K562 (cell line): ENCODE data around the gene MTSS2. TPM values are rescaled to one million over a fixed set of nuclear protein-coding genes. Genes with fewer than 3 reads are reported as not detected.

Experiments used
- ATAC-seq: fragments of 200-7000 bp; cut with Tn5 transposase; 3 replicates; pipeline ENCODE4 v1.9.1; 2020; ENCODE audit warnings: moderate library complexity
- BruUV-seq: library from RNA; stranded (reverse); fragments of 400-500 nt; replicated peaks from 2 replicates; lab custom pipeline; 2021; lab: Mats Ljungman, UMichigan
- CTCF ChIA-PET: fragments of 300-600 bp; formaldehyde crosslinking; extraction: SDS; loops from one replicate; lab custom pipeline; 2021; ENCODE audit warnings: low intra/inter-chr PET ratio; lab: Yijun Ruan, JAX
- POLR2A ChIA-PET: fragments of 300-600, 350-650 bp; sonication (Branson Sonifier 250); formaldehyde crosslinking; extraction: SDS; loops from one replicate; lab custom pipeline; 2021; ENCODE audit warnings: antibody characterized with exemption, inconsistent platforms; lab: Yijun Ruan, JAX
- DNase-seq, 4 experiments: peaks; one replicate each; pipeline versions ENCODE4 v3.0.0 to v3.0.0-alpha.2; 2011 to 2018; ENCODE audit warnings: low spot score in 3 of 4, mixed read lengths in 3 of 4; ENCODE audit errors: extremely low read depth in 1 of 4
- FAIRE-seq: peaks from 2 replicates; lab custom pipeline; 2011; peaks lifted over from hg19 to GRCh38; lab: Jason Lieb, UNC
- H2AFZ ChIP-seq: 2 replicates; pipeline ENCODE4 v1.6.0; 2011; ENCODE audit warnings: low read depth, low read length, control low read depth, inconsistent platforms
- H3K27ac ChIP-seq: fragments of 200-600 bp; 3 replicates; pipeline ENCODE4 v1.8.0; 2011; ENCODE audit warnings: low read depth, mild to moderate bottlenecking, control low read depth, inconsistent platforms, low read length, moderate library complexity, mixed read lengths; ENCODE audit errors: extremely low read depth
- H3K27me3 ChIP-seq, 2 experiments: fragments of 300-600 bp in 1 of 2; 2 replicates in 1 of 2; 3 replicates in 1 of 2; pipeline versions ENCODE4 v1.6.0 to v1.8.0; 2011; ENCODE audit warnings: inconsistent platforms in 2 of 2, low read length in 2 of 2, mild to moderate bottlenecking in 1 of 2, mixed read lengths in 1 of 2, moderate library complexity in 1 of 2; ENCODE audit not compliant: control insufficient read depth in 2 of 2, insufficient read depth in 2 of 2
- H3K36me3 ChIP-seq: fragments of 300-600 bp; 3 replicates; pipeline ENCODE4 v1.8.0; 2011; ENCODE audit warnings: mild to moderate bottlenecking, low read length, inconsistent platforms; ENCODE audit not compliant: control insufficient read depth, insufficient read depth
- H3K4me1 ChIP-seq, 2 experiments: fragments of 200-600 bp in 1 of 2; replicated peaks in 1 of 2; 2 replicates in 1 of 2; 3 replicates in 1 of 2; pipeline versions ENCODE4 v1.5.1 to v1.8.0; 2011; ENCODE audit warnings: inconsistent platforms in 2 of 2, low read length in 2 of 2, mild to moderate bottlenecking in 1 of 2, mixed read lengths in 1 of 2, moderate library complexity in 1 of 2; ENCODE audit not compliant: control insufficient read depth in 2 of 2, insufficient read depth in 2 of 2
- H3K4me2 ChIP-seq: 2 replicates; pipeline ENCODE4 v1.6.1; 2011; ENCODE audit warnings: low read length, control low read depth, inconsistent platforms, mixed read lengths; ENCODE audit not compliant: insufficient read depth
- H3K4me3 ChIP-seq: fragments of 200-600 bp; sonication (generic), shearing (Covaris generic); 2 replicates; pipeline ENCODE4 v1.5.1; 2016; ENCODE audit warnings: control low read depth, inconsistent platforms
- H3K79me2 ChIP-seq: fragments of 200-600 bp; 3 replicates; pipeline ENCODE4 v1.8.0; 2011; ENCODE audit warnings: low read length, inconsistent platforms; ENCODE audit not compliant: control insufficient read depth, insufficient read depth
- H3K9ac ChIP-seq, 2 experiments: 2 replicates each; pipeline versions ENCODE4 v1.6.0 to v1.6.1; 2011; ENCODE audit warnings: low read depth in 2 of 2, low read length in 2 of 2, control low read depth in 1 of 2, inconsistent platforms in 1 of 2, mild to moderate bottlenecking in 1 of 2, mixed read lengths in 1 of 2; ENCODE audit not compliant: insufficient read depth in 1 of 2
- H3K9me1 ChIP-seq: one replicate; pipeline ENCODE4 v1.6.0; 2011; ENCODE audit warnings: inconsistent platforms, mild to moderate bottlenecking, low read length, moderate library complexity; ENCODE audit not compliant: control insufficient read depth, insufficient read depth
- H3K9me3 ChIP-seq: replicated peaks from 2 replicates; pipeline ENCODE4 v1.5.1; 2011; ENCODE audit warnings: low read depth, low read length, inconsistent platforms; ENCODE audit not compliant: control insufficient read depth, insufficient read depth
- H4K20me1 ChIP-seq: replicated peaks from 2 replicates; pipeline ENCODE4 v1.6.1; 2011; ENCODE audit warnings: low read length, inconsistent platforms, mixed read lengths; ENCODE audit not compliant: control insufficient read depth, insufficient read depth
- CSDE1 ChIP-seq, 2 experiments: fragments of 450-650 bp; IDR thresholded peaks; 2 replicates each; pipeline ENCODE4 v1.6.1; 2016; ENCODE audit warnings: mild to moderate bottlenecking in 1 of 2
- GTF2F1 ChIP-seq: IDR thresholded peaks from 2 replicates; pipeline ENCODE4 v1.6.1; 2011; ENCODE audit warnings: low read depth, low read length, improper control_type of control experiment
- OTX1 ChIP-seq: fragments of 450-650 bp; formaldehyde crosslinking; IDR thresholded peaks from 2 replicates; pipeline ENCODE4 v1.4.0; 2022; ENCODE audit warnings: mild to moderate bottlenecking
- SUPT5H ChIP-seq: fragments of 450-650 bp; IDR thresholded peaks from 2 replicates; pipeline ENCODE4 v1.6.1; 2016
- YY1 ChIP-seq, 3 experiments: IDR thresholded peaks; 2 replicates each; pipeline ENCODE4 v1.6.1; 2011; ENCODE audit warnings: low read length in 2 of 3, mild to moderate bottlenecking in 2 of 3, moderate library complexity in 2 of 3, borderline replicate concordance in 1 of 3, control low read depth in 1 of 3, low read depth in 1 of 3; ENCODE audit not compliant: insufficient read depth in 3 of 3, insufficient replicate concordance in 2 of 3, control insufficient read depth in 1 of 3, insufficient read length in 1 of 3; ENCODE audit errors: extremely low read depth in 1 of 3
- ZFP36 ChIP-seq: fragments of 150-350 bp; IDR thresholded peaks from 2 replicates; pipeline ENCODE4 v1.6.1; 2018; ENCODE audit warnings: low read length, low read depth; ENCODE audit not compliant: partially characterized antibody
- ZNF253 ChIP-seq: fragments of 250-450 bp; sonication (Bioruptor Pico); conservative IDR thresholded peaks from 2 replicates; pipeline ENCODE4 v1.6.1; 2021; ENCODE audit warnings: mild to moderate bottlenecking
- WGBS: fragments of 100-300 bp; shearing (Covaris generic); methylation state at CpG from one replicate; pipeline ENCODE4 v1.1.6; 2016; ENCODE audit warnings: low coverage, mixed read lengths; ENCODE audit not compliant: insufficient coverage; ENCODE audit errors: missing lambda C conversion rate; 5-methylcytosine and 5-hydroxymethylcytosine counted together
- in situ Hi-C: fragments of 300-500 bp; cut with MboI; formaldehyde crosslinking; loops from 4 replicates; pipeline ENCODE4 v1.15.0; 2018; ENCODE audit warnings: inconsistent platforms, mixed read lengths
- intact Hi-C: fragments of 100-400 bp; cut with micrococcal nuclease; formaldehyde crosslinking; loops from 2 replicates; pipeline ENCODE4 v1.14.2; 2022
- polyA plus RNA-seq, 8 experiments: library from polyadenylated mRNA; depleted of rRNA in 4 of 8; stranded (reverse) in 5 of 8; unstranded in 3 of 8; fragments of >200 nt; fragmentation: Nextera tagmentation in 2 of 8; fragmentation: Illumina TruSeq in 1 of 8; extraction: Ambion mirVana in 2 of 8; extraction: Trizol in 1 of 8; gene quantifications; 2 replicates each; pipeline versions ENCODE4 v1.2.1 to v1.2.3, GENCODE V29; 2011 to 2014; ENCODE audit warnings: inconsistent platforms in 1 of 8, missing spikeins in 1 of 8
- total RNA-seq, 7 experiments: library from RNA; depleted of rRNA in 6 of 7; stranded (reverse); fragments of >200 nt in 6 of 7; fragmentation: Illumina TruSeq in 2 of 7; extraction: Trizol in 2 of 7; gene quantifications; 2 replicates each; pipeline versions ENCODE4 v1.2.1 to v1.2.3, GENCODE V29; 2011 to 2021; ENCODE audit warnings: low replicate concordance in 1 of 7
- TF ChIP-seq, protein P1 (sequence below), 3 experiments: fragments of 200-800 bp in 1 of 3; sonication (Bioruptor generic) in 1 of 3; sonication (generic) in 1 of 3; formaldehyde crosslinking in 1 of 3; IDR thresholded peaks; 2 replicates each; pipeline versions ENCODE4 v1.6.1 to v1.8.0; 2016 to 2022; ENCODE audit warnings: mild to moderate bottlenecking in 2 of 3, missing compliant biosample characterization in 2 of 3, missing genetic modification characterization in 2 of 3, missing genetic modification reagents in 1 of 3
- TF ChIP-seq, protein P2 (sequence below): sonication (generic); formaldehyde crosslinking; IDR thresholded peaks from 2 replicates; pipeline ENCODE4 v1.8.1; 2023; ENCODE audit warnings: mild to moderate bottlenecking, missing genetic modification reagents

The MTSS2 gene
- total and polyA plus RNA-seq, 9 of the 15 experiments (the other 6 are each of a cell fraction or from before 2014, with no cell fraction given): 0.11 to 60.3 (median 16.9) TPM

DNA sequence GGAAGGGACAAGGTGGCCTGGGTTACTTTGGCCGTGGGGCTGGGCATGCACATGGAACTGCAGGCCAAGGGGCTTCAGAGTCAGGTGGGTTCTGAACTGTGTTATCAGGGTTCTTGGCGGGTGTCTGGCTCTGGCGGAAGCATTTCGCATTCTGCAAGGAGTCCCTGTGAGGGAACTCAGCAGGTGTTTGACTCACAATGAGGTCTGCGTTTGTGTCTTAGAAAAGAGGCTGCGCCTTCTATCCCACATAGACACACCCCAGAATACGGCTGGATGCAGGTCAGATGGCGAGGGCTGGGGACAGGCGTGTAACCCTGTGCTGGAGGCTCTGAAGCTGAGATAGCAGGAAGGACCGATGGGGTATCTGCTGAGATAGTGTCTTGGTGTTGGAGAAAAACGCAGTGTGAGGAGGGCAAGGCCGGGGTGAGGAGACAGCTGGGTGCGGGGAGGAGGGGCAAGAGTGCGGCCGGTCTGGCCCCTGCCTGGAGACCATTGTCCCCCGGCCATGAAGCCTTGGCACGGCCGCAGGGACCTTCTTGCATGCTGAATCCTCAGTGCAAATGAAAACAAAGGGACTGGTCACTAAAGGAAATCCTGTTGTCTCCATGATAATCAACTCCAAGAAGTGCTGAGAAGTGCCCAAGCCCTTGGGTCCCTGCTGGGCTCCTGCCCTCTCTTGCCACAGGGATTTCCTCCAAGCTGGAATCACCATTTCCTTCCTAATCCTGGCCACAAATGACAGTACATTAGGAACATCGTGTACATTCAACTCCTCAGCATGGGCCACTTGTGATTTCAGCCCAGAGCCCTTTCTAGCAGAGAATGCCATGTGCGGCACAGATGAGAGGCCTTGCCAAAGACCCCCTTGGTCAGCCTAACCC, 22.8 kb upstream of the MTSS2 start:
- FAIRE-seq: no peak
- TF ChIP-seq ZFP36: no peak
- in situ Hi-C loops (no loop called here), intact Hi-C loops (no loop called here)
- Histone ChIP-seq H3K9me3 (no peaks in the 10 kb centered on the region), H3K27ac (no peak overlapping the region), H3K4me3 (no peak overlapping the region), H3K4me2 (no peak overlapping the region), H3K79me2 (no peaks in the 10 kb centered on the region), H3K36me3 (peaks cover 3% of the 10 kb centered on the region; the same call in 1 of the 3 replicates), H3K9ac (no peak overlapping the region), H3K4me1 (peaks cover under 1 to 22% of the 10 kb centered on the region in 2 experiments; a peak in 2 of 5 replicates), H4K20me1 (no peaks in the 10 kb centered on the region), H2AFZ (no peak overlapping the region), H3K9me1 (peaks cover 1% of the 10 kb centered on the region), H3K27me3 (no peaks in the 10 kb centered on the region)
- POLR2A ChIA-PET: interaction anchor here (0.7 to 1.3 kb wide), 2 partner anchors 42 to 362 kb away, joined by 3 to 4 read pairs; no protein-coding TSS in a partner anchor
- ATAC-seq: no peak
- WGBS: 67% methylated on average over 17 of the region's 20 CpGs
- CTCF ChIA-PET: interaction anchor here (0.6 kb wide), 1 partner anchor 19 kb away, joined by 7 read pairs; no protein-coding TSS in a partner anchor
- no peak for DNase-seq
- BruUV-seq: no TSS peak

DNA sequence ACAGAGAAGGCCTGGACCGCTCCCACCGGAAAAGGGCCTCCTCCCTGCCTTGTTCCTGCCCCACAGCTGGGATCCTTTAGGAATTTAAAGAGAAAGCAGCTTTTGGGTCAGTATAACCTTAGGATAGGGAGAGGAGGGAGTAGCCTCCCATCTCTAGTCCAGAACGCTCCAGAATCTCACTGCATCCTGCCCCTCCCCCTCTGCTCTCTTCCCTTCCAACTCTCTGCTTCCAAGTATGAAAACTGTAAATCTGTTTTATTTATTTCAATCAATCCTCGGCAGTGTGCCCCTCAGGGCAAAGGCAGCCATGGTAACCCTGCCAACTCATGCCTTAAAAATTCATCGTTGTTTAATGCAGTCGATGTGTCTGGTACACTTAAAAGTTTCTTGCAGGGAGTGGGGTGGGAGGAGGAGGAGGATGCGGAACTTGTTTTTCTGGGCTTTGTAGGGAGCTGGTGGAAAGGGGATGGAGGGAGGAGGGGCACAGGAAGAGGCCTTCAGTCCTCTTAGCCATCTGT, 21.2 kb upstream of the MTSS2 start:
- in situ Hi-C loops: no loop called here
- CTCF ChIA-PET: no interaction called here
- no peak for TF ChIP-seq YY1 (IDR thresholded peaks at IDR 0.05; ENCODE audit: borderline replicate concordance in 1 of 3, control insufficient read depth in 1 of 3, extremely low read depth in 1 of 3, insufficient read depth in 3 of 3, insufficient read length in 1 of 3, insufficient replicate concordance in 2 of 3, low read depth in 1 of 3, low read length in 2 of 3)
- TF ChIP-seq, protein P1, sequence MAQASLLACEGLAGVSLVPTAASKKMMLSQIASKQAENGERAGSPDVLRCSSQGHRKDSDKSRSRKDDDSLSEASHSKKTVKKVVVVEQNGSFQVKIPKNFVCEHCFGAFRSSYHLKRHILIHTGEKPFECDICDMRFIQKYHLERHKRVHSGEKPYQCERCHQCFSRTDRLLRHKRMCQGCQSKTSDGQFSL (CRISPR knock-in tag; IDR thresholded peaks at IDR 0.05): no peak
- TF ChIP-seq, protein P1 (tag; IDR thresholded peaks at IDR 0.05): no peak
- TF ChIP-seq ZNF253 (CRISPR knock-in tag): no peak
- TF ChIP-seq GTF2F1: no peak
- no peak for TF ChIP-seq CSDE1 (IDR thresholded peaks at IDR 0.05)
- TF ChIP-seq, protein P2, sequence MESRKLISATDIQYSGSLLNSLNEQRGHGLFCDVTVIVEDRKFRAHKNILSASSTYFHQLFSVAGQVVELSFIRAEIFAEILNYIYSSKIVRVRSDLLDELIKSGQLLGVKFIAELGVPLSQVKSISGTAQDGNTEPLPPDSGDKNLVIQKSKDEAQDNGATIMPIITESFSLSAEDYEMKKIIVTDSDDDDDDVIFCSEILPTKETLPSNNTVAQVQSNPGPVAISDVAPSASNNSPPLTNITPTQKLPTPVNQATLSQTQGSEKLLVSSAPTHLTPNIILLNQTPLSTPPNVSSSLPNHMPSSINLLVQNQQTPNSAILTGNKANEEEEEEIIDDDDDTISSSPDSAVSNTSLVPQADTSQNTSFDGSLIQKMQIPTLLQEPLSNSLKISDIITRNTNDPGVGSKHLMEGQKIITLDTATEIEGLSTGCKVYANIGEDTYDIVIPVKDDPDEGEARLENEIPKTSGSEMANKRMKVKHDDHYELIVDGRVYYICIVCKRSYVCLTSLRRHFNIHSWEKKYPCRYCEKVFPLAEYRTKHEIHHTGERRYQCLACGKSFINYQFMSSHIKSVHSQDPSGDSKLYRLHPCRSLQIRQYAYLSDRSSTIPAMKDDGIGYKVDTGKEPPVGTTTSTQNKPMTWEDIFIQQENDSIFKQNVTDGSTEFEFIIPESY (CRISPR knock-in tag): no peak
- TF ChIP-seq SUPT5H: no peak
- no peak for TF ChIP-seq OTX1 (CRISPR knock-in tag)

More for the DNA sequence above, 21.2 kb upstream of the MTSS2 start:
- intact Hi-C loops: no loop called here
- H3K9me3 ChIP-seq: no peaks in the 10 kb centered on the region
- ATAC-seq (no peak), DNase-seq (no peak), FAIRE-seq (no peak)
- H3K27ac ChIP-seq: no peak overlapping the region
- H3K9me1 ChIP-seq: peaks cover 4% of the 10 kb centered on the region
- no TSS peak for BruUV-seq
- no peak overlapping the region for H3K9ac ChIP-seq
- no peak overlapping the region for H3K4me2 ChIP-seq
- peaks cover 3% of the 10 kb centered on the region; the same call in 1 of the 3 replicates for H3K36me3 ChIP-seq
- H3K4me1 ChIP-seq: peaks cover 3 to 37% of the 10 kb centered on the region in 2 experiments; a peak in 3 of 5 replicates
- no peaks in the 10 kb centered on the region for H3K27me3 ChIP-seq
- 81% methylated on average over 4 of the region's 7 CpGs for WGBS
- H3K4me3 ChIP-seq: no peak overlapping the region
- H4K20me1 ChIP-seq: no peaks in the 10 kb centered on the region
- POLR2A ChIA-PET: interaction anchor here (0.9 kb wide), 1 partner anchor 28 kb away, joined by 3 read pairs; no protein-coding TSS in a partner anchor
- no peaks in the 10 kb centered on the region for H3K79me2 ChIP-seq
- H2AFZ ChIP-seq: no peak overlapping the region
